HG02938 (cell line): ENCODE results near the gene ALOXE3.
"Not testable (repeated sequence)": the region's sequence is repeated elsewhere in the genome, so short reads cannot be mapped to it uniquely, and the experiment has no call there.

Source experiments
- ATAC-seq: cut with Tn5 transposase; IDR thresholded peaks from one replicate; pipeline ENCODE4 v1.9.1; 2021; ENCODE audit warnings: mild to moderate bottlenecking, moderate library complexity; ENCODE audit not compliant: unreplicated experiment

ALOXE3 gene

GRCh38 chr17:8122924-8123694 lies 4.8 kb upstream of the ALOXE3 start:
- ATAC-seq: no peak

GRCh38 chr17:8122422-8122923 lies 4.2 kb upstream of the ALOXE3 start:
- ATAC-seq: no peak

- ATAC-seq: no peak
Observed at GRCh38 chr17:8121681-8122421, 3.5 kb upstream of the ALOXE3 start.

GRCh38 chr17:8121407-8121680 lies 3.0 kb upstream of the ALOXE3 start:
- no peak for ATAC-seq

GRCh38 chr17:8120520-8121406 lies 2.4 kb upstream of the ALOXE3 start:
- ATAC-seq: peak; percentile 4

GRCh38 chr17:8119581-8120519 lies 1.5 kb upstream of the ALOXE3 start:
- peak; percentile 35 for ATAC-seq

GRCh38 chr17:8118769-8119580 lies 661 bp upstream of the ALOXE3 start:
- ATAC-seq: no peak

- ATAC-seq: no peak
Observed at GRCh38 chr17:8117367-8117979, 841 bp downstream of the ALOXE3 start.

- no peak for ATAC-seq
Observed at GRCh38 chr17:8116776-8117175, 1.5 kb downstream of the ALOXE3 start.

- no peak for ATAC-seq
Observed at GRCh38 chr17:8110907-8111306, 7.4 kb downstream of the ALOXE3 start.

- no peak for ATAC-seq
Observed at GRCh38 chr17:8110456-8110804, 7.9 kb downstream of the ALOXE3 start.

GRCh38 chr17:8109661-8110455 lies 8.5 kb downstream of the ALOXE3 start:
- ATAC-seq: no peak

- no peak for ATAC-seq
Observed at GRCh38 chr17:8108972-8109660, 9.2 kb downstream of the ALOXE3 start.

GRCh38 chr17:8106980-8107379 lies 11.3 kb downstream of the ALOXE3 start:
- not testable (repeated sequence) for ATAC-seq

GRCh38 chr17:8105957-8106398 lies 12.3 kb downstream of the ALOXE3 start:
- ATAC-seq: no peak

GRCh38 chr17:8104911-8105310 lies 13.4 kb downstream of the ALOXE3 start:
- ATAC-seq: no peak

GRCh38 chr17:8103549-8103948 lies 14.8 kb downstream of the ALOXE3 start:
- no peak for ATAC-seq

GRCh38 chr17:8101721-8102120 lies 16.6 kb downstream of the ALOXE3 start:
- no peak for ATAC-seq
